AG09319 (cell line): ENCODE measurements around the gene CD44.
A peak's percentile ranks its signal among the peaks of the same experiment; 100 is the strongest.

Experiments used
- DNase-seq: peaks from one replicate; pipeline ENCODE4 v3.0.0-alpha.2; 2010; ENCODE audit warnings: low read depth; ENCODE audit errors: extremely low read depth
- CTCF ChIP-seq: IDR thresholded peaks from 2 replicates; pipeline ENCODE4 v1.5.1; 2011; ENCODE audit warnings: low read depth, mild to moderate bottlenecking, inconsistent platforms, low read length, moderate library complexity

Gene CD44

GRCh38 chr11:35133656-35134055 is 5.3 kb upstream of the CD44 start:
- no peak for DNase-seq
- TF ChIP-seq CTCF: no peak

- no peak for TF ChIP-seq CTCF
- DNase-seq: no peak
Observed at GRCh38 chr11:35134403-35135148, 4.4 kb upstream of the CD44 start.

- TF ChIP-seq CTCF: no peak
- DNase-seq: peak; percentile 79
Observed at GRCh38 chr11:35135222-35135621, 3.7 kb upstream of the CD44 start.

GRCh38 chr11:35136311-35136710 is 2.7 kb upstream of the CD44 start:
- no peak for TF ChIP-seq CTCF

GRCh38 chr11:35138058-35138457 is 913 bp upstream of the CD44 start:
- TF ChIP-seq CTCF: no peak
- DNase-seq: no peak

More at GRCh38 chr11:35136311-35136710, 2.7 kb upstream of the CD44 start:
- DNase-seq: no peak

- DNase-seq: no peak
- TF ChIP-seq CTCF: no peak
Observed at GRCh38 chr11:35138606-35138942, 397 bp upstream of the CD44 start.

- no peak for TF ChIP-seq CTCF
- no peak for DNase-seq
Observed at GRCh38 chr11:35139722-35140282, 831 bp downstream of the CD44 start.
